Osteoblast (primary cell): ENCODE results near the gene DIP2A. TPM values are rescaled to one million over a fixed set of nuclear protein-coding genes. Genes with fewer than 3 reads are reported as not detected.
A peak's percentile ranks its signal among the peaks of the same experiment; 100 is the strongest.

ENCODE experiments used
- DNase-seq: peaks from one replicate; pipeline ENCODE4 v3.0.0; 2011; ENCODE audit warnings: low spot score, mixed read lengths; ENCODE audit not compliant: insufficient read length; ENCODE audit errors: missing footprints
- H2AFZ ChIP-seq: 2 replicates; pipeline ENCODE4 v1.6.0; 2011; ENCODE audit warnings: mild to moderate bottlenecking, low read length
- H3K27ac ChIP-seq: 2 replicates; pipeline ENCODE4 v1.5.1; 2011; ENCODE audit warnings: mild to moderate bottlenecking, low read depth, low read length, moderate library complexity
- H3K27me3 ChIP-seq: 2 replicates; pipeline ENCODE4 v1.6.0; 2012; ENCODE audit warnings: mild to moderate bottlenecking, control low read depth, inconsistent platforms, low read length, moderate library complexity; ENCODE audit not compliant: insufficient read depth
- H3K36me3 ChIP-seq: 2 replicates; pipeline ENCODE4 v1.5.1; 2011; ENCODE audit warnings: mild to moderate bottlenecking, low read length, control low read depth, moderate library complexity; ENCODE audit not compliant: insufficient read depth
- H3K4me1 ChIP-seq: 2 replicates; pipeline ENCODE4 v1.5.1; 2011; ENCODE audit warnings: mild to moderate bottlenecking, low read length, control low read depth, moderate library complexity; ENCODE audit not compliant: insufficient read depth
- H3K4me2 ChIP-seq: 2 replicates; pipeline ENCODE4 v1.6.0; 2011; ENCODE audit warnings: mild to moderate bottlenecking, low read length; ENCODE audit not compliant: insufficient read depth
- H3K4me3 ChIP-seq: fragments of 200-600 bp; sonication (generic); 3 replicates; pipeline ENCODE4 v1.5.1; 2012; ENCODE audit warnings: mild to moderate bottlenecking, low read length, inconsistent platforms; ENCODE audit not compliant: insufficient read depth
- H3K79me2 ChIP-seq: 2 replicates; pipeline ENCODE4 v1.6.0; 2012; ENCODE audit warnings: mild to moderate bottlenecking, low read length, control low read depth, inconsistent platforms; ENCODE audit not compliant: insufficient read depth
- H3K9me3 ChIP-seq: 2 replicates; pipeline ENCODE4 v1.5.1; 2011; ENCODE audit warnings: low read depth, low read length, control low read depth
- H4K20me1 ChIP-seq: 2 replicates; pipeline ENCODE4 v1.6.0; 2012; ENCODE audit warnings: mild to moderate bottlenecking, low read length, control low read depth; ENCODE audit not compliant: insufficient read depth
- total RNA-seq: library from RNA; depleted of rRNA; stranded (reverse); fragments of >200 nt; gene quantifications from 2 replicates; pipeline ENCODE4 v1.2.3, GENCODE V29; 2012
- TF ChIP-seq, protein P1 (sequence below): IDR thresholded peaks from 2 replicates; pipeline ENCODE4 v1.5.1; 2011; ENCODE audit warnings: mild to moderate bottlenecking, low read depth, low read length, moderate library complexity; ENCODE audit errors: extremely low read depth

DIP2A gene
- total RNA-seq, 1 donor, result 22.8 TPM

DNA sequence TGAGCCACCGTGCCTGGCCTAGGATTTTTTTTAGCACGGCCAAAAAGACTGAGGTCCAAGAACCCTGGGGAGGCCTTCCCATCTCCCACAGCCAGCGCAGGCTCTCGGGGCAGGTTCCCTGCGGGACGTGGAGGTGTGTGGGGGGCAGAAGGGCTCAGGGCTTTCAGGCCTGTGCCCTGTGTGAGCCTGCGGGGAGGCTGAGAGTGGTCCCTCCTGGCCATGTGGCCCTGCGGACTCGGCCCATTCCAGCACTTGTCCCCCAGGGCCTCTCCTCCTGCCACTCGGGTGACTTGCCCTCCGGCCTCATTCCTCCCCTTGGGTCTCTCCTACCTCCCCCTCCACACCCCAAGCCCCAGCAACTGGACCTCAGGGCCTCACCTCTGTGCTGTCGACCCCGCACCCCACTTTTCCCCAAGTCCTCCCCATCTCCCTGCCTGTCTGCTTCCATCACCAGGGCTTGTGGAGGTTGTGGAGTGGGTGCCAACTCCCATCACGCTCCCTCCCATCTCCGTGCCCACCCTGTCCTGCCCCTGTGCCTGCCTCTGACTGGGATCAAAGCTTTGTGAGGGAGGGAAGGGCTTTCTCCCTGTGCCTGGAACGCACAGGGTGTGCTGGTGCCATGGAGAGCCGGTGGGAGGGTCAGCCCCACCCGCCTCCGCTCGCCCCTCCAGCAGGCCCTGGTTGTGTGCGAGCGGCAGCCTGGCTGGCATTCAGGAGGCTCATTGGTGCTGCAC is 32.2 kb upstream of the DIP2A start:
- H3K36me3 ChIP-seq, result peaks cover 26% of the 10 kb centered on the region
- no peaks in the 10 kb centered on the region for H3K4me1 ChIP-seq
- TF ChIP-seq, protein P1, sequence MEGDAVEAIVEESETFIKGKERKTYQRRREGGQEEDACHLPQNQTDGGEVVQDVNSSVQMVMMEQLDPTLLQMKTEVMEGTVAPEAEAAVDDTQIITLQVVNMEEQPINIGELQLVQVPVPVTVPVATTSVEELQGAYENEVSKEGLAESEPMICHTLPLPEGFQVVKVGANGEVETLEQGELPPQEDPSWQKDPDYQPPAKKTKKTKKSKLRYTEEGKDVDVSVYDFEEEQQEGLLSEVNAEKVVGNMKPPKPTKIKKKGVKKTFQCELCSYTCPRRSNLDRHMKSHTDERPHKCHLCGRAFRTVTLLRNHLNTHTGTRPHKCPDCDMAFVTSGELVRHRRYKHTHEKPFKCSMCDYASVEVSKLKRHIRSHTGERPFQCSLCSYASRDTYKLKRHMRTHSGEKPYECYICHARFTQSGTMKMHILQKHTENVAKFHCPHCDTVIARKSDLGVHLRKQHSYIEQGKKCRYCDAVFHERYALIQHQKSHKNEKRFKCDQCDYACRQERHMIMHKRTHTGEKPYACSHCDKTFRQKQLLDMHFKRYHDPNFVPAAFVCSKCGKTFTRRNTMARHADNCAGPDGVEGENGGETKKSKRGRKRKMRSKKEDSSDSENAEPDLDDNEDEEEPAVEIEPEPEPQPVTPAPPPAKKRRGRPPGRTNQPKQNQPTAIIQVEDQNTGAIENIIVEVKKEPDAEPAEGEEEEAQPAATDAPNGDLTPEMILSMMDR, result no peak

DNA sequence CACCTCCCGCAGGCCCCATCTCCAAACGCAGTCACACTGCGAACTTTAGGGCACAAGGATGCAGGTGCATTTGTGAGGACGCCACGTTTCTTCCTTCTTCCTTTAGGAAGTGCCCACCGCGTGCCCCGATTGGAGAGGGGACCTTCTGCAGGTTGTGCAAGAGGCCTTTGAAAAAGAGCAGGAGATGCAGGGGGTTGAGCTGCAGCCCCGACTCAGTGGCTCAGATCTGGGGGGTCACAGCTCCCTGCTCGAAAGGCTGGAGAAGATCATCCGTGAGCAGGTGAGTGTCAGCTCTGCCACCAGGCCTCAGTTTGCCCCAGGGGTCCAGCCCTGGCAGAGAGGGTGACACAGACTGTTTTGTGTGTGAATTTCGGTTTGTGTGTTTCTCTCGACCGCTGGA is 31.2 kb upstream of the DIP2A start:
- Histone ChIP-seq H4K20me1 (no peaks in the 10 kb centered on the region), H3K36me3 (peaks cover 26% of the 10 kb centered on the region), H2AFZ (no peak overlapping the region), H3K27ac (no peak overlapping the region), H3K79me2 (no peaks in the 10 kb centered on the region), H3K27me3 (no peaks in the 10 kb centered on the region), H3K9me3 (no peaks in the 10 kb centered on the region), H3K4me3 (no peak overlapping the region), H3K4me2 (no peak overlapping the region), H3K4me1 (no peaks in the 10 kb centered on the region)
- no peak for DNase-seq
- TF ChIP-seq, protein P1, result no peak

More for the DNA sequence above, 32.2 kb upstream of the DIP2A start:
- Histone ChIP-seq H3K9me3 (no peaks in the 10 kb centered on the region), H2AFZ (no peak overlapping the region), H3K79me2 (no peaks in the 10 kb centered on the region), H4K20me1 (no peaks in the 10 kb centered on the region), H3K4me3 (no peak overlapping the region), H3K27ac (no peak overlapping the region), H3K4me2 (no peak overlapping the region), H3K27me3 (no peaks in the 10 kb centered on the region)
- peak; percentile 60 for DNase-seq

DNA sequence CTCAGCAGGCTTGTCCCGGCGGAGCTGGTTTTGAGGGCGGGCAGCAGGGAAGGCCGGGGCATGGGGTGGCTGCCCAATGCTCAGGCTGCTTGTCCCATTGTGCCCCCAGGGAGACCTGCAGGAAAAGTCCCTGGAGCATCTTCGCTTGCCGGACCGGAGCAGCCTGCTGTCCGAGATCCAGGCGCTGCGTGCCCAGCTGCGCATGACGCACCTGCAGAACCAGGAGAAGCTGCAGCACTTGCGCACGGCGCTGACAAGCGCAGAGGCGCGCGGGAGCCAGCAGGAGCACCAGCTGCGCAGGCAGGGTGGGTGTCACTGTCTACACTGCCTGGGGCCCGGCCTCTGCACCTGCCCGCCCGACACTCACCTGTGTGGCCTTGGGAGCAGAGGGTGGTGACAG is 30.4 kb upstream of the DIP2A start:
- TF ChIP-seq, protein P1, result no peak
- peak; percentile 21 for DNase-seq
- Histone ChIP-seq H3K4me2 (no peak overlapping the region), H3K79me2 (no peaks in the 10 kb centered on the region), H3K27me3 (no peaks in the 10 kb centered on the region), H3K9me3 (no peaks in the 10 kb centered on the region), H2AFZ (no peak overlapping the region), H3K36me3 (peaks cover 26% of the 10 kb centered on the region), H4K20me1 (no peaks in the 10 kb centered on the region), H3K4me1 (no peaks in the 10 kb centered on the region), H3K27ac (no peak overlapping the region), H3K4me3 (no peak overlapping the region)

- no peak overlapping the region for H3K4me2 ChIP-seq
- TF ChIP-seq, protein P1, result no peak
- no peaks in the 10 kb centered on the region for H3K9me3 ChIP-seq
- H3K36me3 ChIP-seq, result peaks cover 26% of the 10 kb centered on the region
- H3K27me3 ChIP-seq, result no peaks in the 10 kb centered on the region
- no peaks in the 10 kb centered on the region for H3K79me2 ChIP-seq
- H4K20me1 ChIP-seq, result no peaks in the 10 kb centered on the region
- H3K4me1 ChIP-seq, result no peaks in the 10 kb centered on the region
- H3K27ac ChIP-seq, result no peak overlapping the region
- no peak overlapping the region for H2AFZ ChIP-seq
- no peak overlapping the region for H3K4me3 ChIP-seq
- DNase-seq, result peak; percentile 71
Measured at GRCh38 chr21:46428987-46429710, 29.5 kb upstream of the DIP2A start.
